Stomach (tissue), 4 donors: ENCODE results near the gene CELA3A.
"Not testable (repeated sequence)": the region's sequence is repeated elsewhere in the genome, so short reads cannot be mapped to it uniquely, and the experiment has no call there.

Experiments
- CTCF ChIP-seq, 7 experiments: fragments of 450-650 bp in 4 of 7; fragments of 200-600 bp in 3 of 7; sonication (generic) in 3 of 7; IDR thresholded peaks; one replicate each; pipeline ENCODE4 v1.5.1; 2016 to 2019; ENCODE audit warnings: antibody characterized with exemption in 7 of 7, control low read depth in 2 of 7, mild to moderate bottlenecking in 1 of 7
- POLR2AphosphoS5 ChIP-seq, 3 donors: sonication (generic); formaldehyde crosslinking; IDR thresholded peaks; one replicate each; pipeline ENCODE4 v1.6.1; 2016; ENCODE audit warnings: antibody characterized with exemption in 3 of 3

- TF ChIP-seq CTCF, POLR2AphosphoS5 (IDR thresholded peaks at IDR 0.05): not testable (repeated sequence)
Observed at GRCh38 chr1:22012752-22013151, 11.3 kb downstream of the CELA3A start.
